ENCODE results near the gene THBS4.

The THBS4 gene

GRCh38 chr5:80048084-80048780 is 13.1 kb downstream of the THBS4 start:
- DNase-seq = no peak

GRCh38 chr5:80052464-80052863 is 17.3 kb downstream of the THBS4 start:
- no peak for DNase-seq

- no peak for DNase-seq
Measured at GRCh38 chr5:80054682-80055081, 19.5 kb downstream of the THBS4 start.

- DNase-seq = no peak
Measured at GRCh38 chr5:80055491-80056170, 20.5 kb downstream of the THBS4 start.

- no peak for DNase-seq
Measured at GRCh38 chr5:80057099-80057498, 22.0 kb downstream of the THBS4 start.

GRCh38 chr5:80057921-80058320 is 22.8 kb downstream of the THBS4 start:
- DNase-seq = no peak

- DNase-seq = no peak
Measured at GRCh38 chr5:80059354-80059980, 24.3 kb downstream of the THBS4 start.

- DNase-seq = no peak
Measured at GRCh38 chr5:80060966-80061365, 25.8 kb downstream of the THBS4 start.

- no peak for DNase-seq
Measured at GRCh38 chr5:80061547-80061946, 26.4 kb downstream of the THBS4 start.

- no peak for DNase-seq
Measured at GRCh38 chr5:80064124-80064523, 29.0 kb downstream of the THBS4 start.

- no peak for DNase-seq
Measured at GRCh38 chr5:80067016-80067415, 31.9 kb downstream of the THBS4 start.

GRCh38 chr5:80067531-80068245 is 32.5 kb downstream of the THBS4 start:
- no peak for DNase-seq

GRCh38 chr5:80068246-80068636 is 33.1 kb downstream of the THBS4 start:
- DNase-seq = no peak

- DNase-seq = no peak
Measured at GRCh38 chr5:80068775-80069174, 33.6 kb downstream of the THBS4 start.

GRCh38 chr5:80069251-80069800 is 34.2 kb downstream of the THBS4 start:
- DNase-seq = no peak

- DNase-seq = no peak
Measured at GRCh38 chr5:80069918-80070318, 34.8 kb downstream of the THBS4 start.

- DNase-seq = no peak
Measured at GRCh38 chr5:80070338-80071056, 35.3 kb downstream of the THBS4 start.

- no peak for DNase-seq
Measured at GRCh38 chr5:80071510-80072021, 36.4 kb downstream of the THBS4 start.

GRCh38 chr5:80072103-80073073 is 37.2 kb downstream of the THBS4 start:
- DNase-seq = no peak

GRCh38 chr5:80076131-80077050 is 41.2 kb downstream of the THBS4 start:
- no peak for DNase-seq
